OCI-LY7 (cell line): ENCODE data around the gene BTBD7. TPM values are rescaled to one million over a fixed set of nuclear protein-coding genes. Genes with fewer than 3 reads are reported as not detected.
A peak's percentile ranks its signal among the peaks of the same experiment; 100 is the strongest.

ENCODE experiments used
- BruUV-seq: library from RNA; stranded (reverse); fragments of 400-500 nt; replicated peaks from 2 replicates; lab custom pipeline; 2021; lab: Mats Ljungman, UMichigan
- CTCF ChIA-PET: fragments of 300-600 bp; sonication (Branson Sonifier 250); formaldehyde crosslinking; loops from one replicate; lab custom pipeline; 2022; ENCODE audit warnings: antibody characterized with exemption; ENCODE audit not compliant: unreplicated experiment; lab: Charles Lee
- POLR2A ChIA-PET: fragments of 300-600 bp; sonication (Branson Sonifier 250); formaldehyde crosslinking; loops from one replicate; lab custom pipeline; 2022; ENCODE audit warnings: antibody characterized with exemption; lab: Charles Lee
- DNase-seq: peaks from one replicate; pipeline ENCODE4 v3.0.0-alpha.2; 2015; ENCODE audit warnings: low spot score
- H2AFZ ChIP-seq: fragments of 200-600 bp; sonication (generic), shearing (Covaris generic); 2 replicates; pipeline ENCODE4 v1.6.1; 2014; ENCODE audit warnings: mild to moderate bottlenecking, antibody characterized with exemption, low read length, moderate library complexity
- H3K27ac ChIP-seq: fragments of 200-600 bp; sonication (generic); 2 replicates; pipeline ENCODE4 v1.5.1; 2014; ENCODE audit warnings: mixed run types, low read depth, mild to moderate bottlenecking, moderate library complexity, low read length, inconsistent platforms; ENCODE audit not compliant: poor library complexity, severe bottlenecking
- H3K36me3 ChIP-seq: fragments of 200-600 bp; sonication (generic); 2 replicates; pipeline ENCODE4 v1.6.1; 2014; ENCODE audit warnings: mild to moderate bottlenecking, antibody characterized with exemption, low read length, moderate library complexity, mixed read lengths; ENCODE audit not compliant: insufficient read depth
- H3K4me1 ChIP-seq: fragments of 200-600 bp; sonication (generic); 2 replicates; pipeline ENCODE4 v1.5.1; 2014; ENCODE audit warnings: mild to moderate bottlenecking, low read length; ENCODE audit not compliant: insufficient read depth, poor library complexity, severe bottlenecking
- H3K4me2 ChIP-seq: fragments of 200-600 bp; sonication (generic); 2 replicates; pipeline ENCODE4 v1.6.1; 2014; ENCODE audit warnings: mild to moderate bottlenecking, low read length
- H3K4me3 ChIP-seq: fragments of 200-600 bp; sonication (generic); 2 replicates; pipeline ENCODE4 v1.5.1; 2014; ENCODE audit warnings: mild to moderate bottlenecking, low read depth, low read length; ENCODE audit not compliant: poor library complexity, severe bottlenecking
- H3K79me2 ChIP-seq: fragments of 200-600 bp; sonication (generic); 2 replicates; pipeline ENCODE4 v1.6.1; 2016; ENCODE audit warnings: low read depth, mild to moderate bottlenecking, low read length, moderate library complexity, mixed read lengths; ENCODE audit not compliant: insufficient read depth
- H3K9me2 ChIP-seq: fragments of 200-600 bp; sonication (generic); 2 replicates; pipeline ENCODE4 v1.6.1; 2016; ENCODE audit warnings: mild to moderate bottlenecking, low read length, mixed read lengths; ENCODE audit not compliant: insufficient read depth
- H3K9me3 ChIP-seq: fragments of 200-600 bp; sonication (generic); 2 replicates; pipeline ENCODE4 v1.6.1; 2014; ENCODE audit warnings: mild to moderate bottlenecking, mixed run types, low read length, mixed read lengths
- H4K20me1 ChIP-seq: fragments of 200-600 bp; sonication (generic); 2 replicates; pipeline ENCODE4 v1.6.1; 2014; ENCODE audit warnings: mild to moderate bottlenecking, antibody characterized with exemption, low read length, moderate library complexity, mixed read lengths; ENCODE audit not compliant: insufficient read depth
- CTCF ChIP-seq: fragments of 200-600 bp; sonication (generic); conservative IDR thresholded peaks from 2 replicates; pipeline ENCODE4 v1.5.1; 2014; ENCODE audit warnings: mild to moderate bottlenecking, antibody characterized with exemption, low read length, moderate library complexity, mixed read lengths
- EZH2phosphoT487 ChIP-seq: fragments of 200-600 bp; sonication (generic); IDR thresholded peaks from 2 replicates; pipeline ENCODE4 v1.6.1; 2018; ENCODE audit warnings: low read depth, borderline replicate concordance, mild to moderate bottlenecking, mixed run types, antibody characterized with exemption, low read length, moderate library complexity, mixed read lengths
- intact Hi-C: fragments of 100-400 bp; cut with micrococcal nuclease; formaldehyde crosslinking; loops from one replicate; pipeline ENCODE4 v1.10.0; 2022; ENCODE audit not compliant: unreplicated experiment
- total RNA-seq, 2 experiments: library from RNA; depleted of rRNA in 1 of 2; stranded (reverse); fragments of >200 nt in 1 of 2; shearing (Covaris generic) in 1 of 2; gene quantifications; 2 replicates each; pipeline ENCODE4 v1.2.3, GENCODE V29; 2014 to 2022

BTBD7 gene
- total RNA-seq, 2 experiments from 2014 or later: 9.7 to 19.6 TPM

GRCh38 chr14:93223565-93223964 lies 109.3 kb downstream of the BTBD7 start:
- peaks cover 92% of the 10 kb centered on the region for H3K36me3 ChIP-seq
- H3K9me3 ChIP-seq: no peaks in the 10 kb centered on the region
- no peak overlapping the region for H2AFZ ChIP-seq
- H4K20me1 ChIP-seq: no peaks in the 10 kb centered on the region
- no peak for DNase-seq
- intact Hi-C loops: loop anchor here (5.0 kb wide), 1 partner anchor 271 kb away; no protein-coding TSS in a partner anchor
- no peaks in the 10 kb centered on the region for H3K79me2 ChIP-seq
- ChIA-PET POLR2A (no interaction called here), CTCF (no interaction called here)
- H3K4me2 ChIP-seq: no peak overlapping the region
- H3K27ac ChIP-seq: no peak overlapping the region
- TF ChIP-seq CTCF: no peak
- no peak for TF ChIP-seq EZH2phosphoT487
- no peaks in the 10 kb centered on the region for H3K9me2 ChIP-seq
- no peaks in the 10 kb centered on the region for H3K4me1 ChIP-seq
- H3K4me3 ChIP-seq: no peak overlapping the region
- no TSS peak for BruUV-seq

- no peak for DNase-seq
- Histone ChIP-seq H4K20me1 (no peaks in the 10 kb centered on the region), H3K79me2 (no peaks in the 10 kb centered on the region), H3K4me1 (no peaks in the 10 kb centered on the region), H3K27ac (no peak overlapping the region), H3K4me3 (no peak overlapping the region), H3K9me3 (no peaks in the 10 kb centered on the region), H3K36me3 (peaks cover 89% of the 10 kb centered on the region), H3K4me2 (no peak overlapping the region), H3K9me2 (no peaks in the 10 kb centered on the region), H2AFZ (no peak overlapping the region)
- no TSS peak for BruUV-seq
- ChIA-PET POLR2A (interaction anchor here (0.7 kb wide), 1 partner anchor 45 kb away, joined by 3 read pairs; no protein-coding TSS in a partner anchor), CTCF (no interaction called here)
- intact Hi-C loops: loop anchor here (5.0 kb wide), 1 partner anchor 268 kb away; no protein-coding TSS in a partner anchor
- no peak for TF ChIP-seq CTCF
- no peak for TF ChIP-seq EZH2phosphoT487
Measured at GRCh38 chr14:93220509-93220908, 112.3 kb downstream of the BTBD7 start.

GRCh38 chr14:93219103-93219726 lies 113.6 kb downstream of the BTBD7 start:
- peak; percentile 77 for DNase-seq
- H3K79me2 ChIP-seq: no peaks in the 10 kb centered on the region
- intact Hi-C loops: loop anchor here (2.0 kb wide), 1 partner anchor 106 kb away; no protein-coding TSS in a partner anchor
- CTCF ChIA-PET: interaction anchor here (0.9 kb wide), 1 partner anchor 106 kb away, joined by 6 read pairs; no protein-coding TSS in a partner anchor
- BruUV-seq: no TSS peak
- POLR2A ChIA-PET: no interaction called here
- H4K20me1 ChIP-seq: no peaks in the 10 kb centered on the region
- no peak overlapping the region for H3K4me2 ChIP-seq
- H3K4me1 ChIP-seq: no peaks in the 10 kb centered on the region
- H3K4me3 ChIP-seq: no peak overlapping the region
- no peak overlapping the region for H3K27ac ChIP-seq
- no peaks in the 10 kb centered on the region for H3K9me3 ChIP-seq
- no peak overlapping the region for H2AFZ ChIP-seq
- peaks cover 92% of the 10 kb centered on the region for H3K36me3 ChIP-seq
- H3K9me2 ChIP-seq: no peaks in the 10 kb centered on the region
- TF ChIP-seq EZH2phosphoT487 (no peak), CTCF (peak; percentile 94)
